A673 (cell line): Measurements from ENCODE around the gene FA2H. TPM values are rescaled to one million over a fixed set of nuclear protein-coding genes. Genes with fewer than 3 reads are reported as not detected.

ENCODE experiments used
- BruUV-seq: library from RNA; stranded (reverse); fragments of 400-500 nt; replicated peaks from 2 replicates; lab custom pipeline; 2021; lab: Mats Ljungman, UMichigan
- CTCF ChIA-PET: fragments of 300-600 bp; sonication (Branson Sonifier 250); formaldehyde crosslinking; loops from one replicate; lab custom pipeline; 2022; ENCODE audit warnings: antibody characterized with exemption; lab: Charles Lee
- POLR2A ChIA-PET: fragments of 300-600 bp; sonication (Branson Sonifier 250); formaldehyde crosslinking; loops from one replicate; lab custom pipeline; 2022; ENCODE audit warnings: antibody characterized with exemption; ENCODE audit not compliant: low non-redundant PET; lab: Charles Lee
- DNase-seq: peaks from one replicate; pipeline ENCODE4 v3.0.0-alpha.2; 2015; ENCODE audit warnings: low spot score
- H3K27ac ChIP-seq: fragments of 200-600 bp; sonication (generic); 2 replicates; pipeline ENCODE4 v1.5.1; 2016; ENCODE audit warnings: mixed run types, low read depth, mild to moderate bottlenecking, mixed read lengths, antibody characterized with exemption, low read length; ENCODE audit not compliant: poor library complexity, severe bottlenecking
- H3K27me3 ChIP-seq: fragments of 200-600 bp; sonication (generic); replicated peaks from 2 replicates; pipeline ENCODE4 v1.6.1; 2017; ENCODE audit warnings: mixed run types, low read depth, mild to moderate bottlenecking, mixed read lengths, antibody characterized with exemption, low read length; ENCODE audit not compliant: insufficient read depth, poor library complexity
- H3K36me3 ChIP-seq: fragments of 200-600 bp; sonication (generic); 2 replicates; pipeline ENCODE4 v1.6.1; 2016; ENCODE audit warnings: mixed run types, mild to moderate bottlenecking, mixed read lengths, antibody characterized with exemption, low read length; ENCODE audit not compliant: insufficient read depth, poor library complexity, severe bottlenecking
- H3K4me1 ChIP-seq: fragments of 200-600 bp; sonication (generic); 2 replicates; pipeline ENCODE4 v1.6.1; 2017; ENCODE audit warnings: mixed run types, mild to moderate bottlenecking, mixed read lengths, antibody characterized with exemption, low read length; ENCODE audit not compliant: insufficient read depth, poor library complexity, severe bottlenecking
- H3K4me3 ChIP-seq: fragments of 200-600 bp; sonication (generic); 2 replicates; pipeline ENCODE4 v1.5.1; 2016; ENCODE audit warnings: low read depth, mixed run types, mild to moderate bottlenecking, mixed read lengths, low read length; ENCODE audit not compliant: poor library complexity, severe bottlenecking
- H3K9me3 ChIP-seq: fragments of 200-600 bp; sonication (generic); 2 replicates; pipeline ENCODE4 v1.6.1; 2016; ENCODE audit warnings: mixed run types, low read depth, mild to moderate bottlenecking, mixed read lengths, antibody characterized with exemption, low read length; ENCODE audit not compliant: poor library complexity, severe bottlenecking
- EZH2 ChIP-seq: fragments of 200-600 bp; sonication (generic); IDR thresholded peaks from 2 replicates; pipeline ENCODE4 v1.6.1; 2017; ENCODE audit warnings: borderline replicate concordance, low read depth, mild to moderate bottlenecking, mixed read lengths, antibody characterized with exemption, low read length; ENCODE audit not compliant: poor library complexity, severe bottlenecking
- intact Hi-C: fragments of 100-400 bp; cut with micrococcal nuclease; formaldehyde crosslinking; loops from one replicate; pipeline ENCODE4 v1.10.0; 2022; ENCODE audit not compliant: unreplicated experiment
- total RNA-seq: library from RNA; stranded (reverse); gene quantifications from 2 replicates; pipeline ENCODE4 v1.2.3, GENCODE V29; 2021
- TF ChIP-seq, protein P1 (sequence below): fragments of 300-800, 200-600 bp; sonication (generic); conservative IDR thresholded peaks from 2 replicates; pipeline ENCODE4 v1.5.1; 2017; ENCODE audit warnings: low read depth, mild to moderate bottlenecking, antibody characterized with exemption, low read length, moderate library complexity, mixed read lengths

The FA2H gene
- total RNA-seq, 1 experiment from 2014 or later: not detected

DNA sequence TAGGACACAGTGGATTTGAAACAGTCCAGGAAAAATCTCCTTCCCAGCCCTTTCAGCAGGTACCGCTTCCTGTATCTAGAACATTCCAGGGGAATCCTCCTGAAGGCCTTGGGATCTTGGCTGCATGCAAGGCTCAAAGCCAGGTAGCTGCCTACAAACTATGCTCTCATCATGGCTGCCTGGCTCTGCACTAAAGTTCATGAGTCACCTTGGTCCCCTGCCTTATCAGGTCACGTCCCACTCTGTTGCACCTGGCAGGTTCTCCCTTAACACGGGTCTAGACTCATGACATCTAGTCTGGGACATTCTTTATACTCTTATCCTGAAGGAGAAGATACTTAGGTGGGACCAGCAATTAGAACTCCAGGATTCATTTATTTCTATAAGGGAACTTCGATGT, 15.8 kb downstream of the FA2H start:
- ChIA-PET POLR2A (no interaction called here), CTCF (no interaction called here)

DNA sequence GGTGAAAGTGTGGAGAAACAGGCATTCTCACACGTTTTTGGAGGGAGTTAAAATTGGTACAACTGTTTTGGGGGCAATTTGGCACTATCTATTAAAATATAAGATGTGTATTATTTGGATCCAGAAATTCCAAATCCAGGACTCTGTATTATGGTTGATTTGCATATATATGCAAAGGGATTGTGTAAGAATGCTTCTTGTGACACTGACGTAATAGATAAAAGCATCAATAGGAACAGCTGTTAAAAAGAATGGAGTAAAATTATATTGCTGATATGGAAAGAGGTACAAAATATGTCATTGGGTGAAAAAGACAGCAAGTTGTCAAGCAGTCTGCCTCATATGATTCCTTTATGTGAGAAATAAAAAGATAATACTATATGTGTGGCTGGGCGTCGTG, 17.3 kb downstream of the FA2H start:
- no peak for TF ChIP-seq EZH2
- TF ChIP-seq, protein P1, sequence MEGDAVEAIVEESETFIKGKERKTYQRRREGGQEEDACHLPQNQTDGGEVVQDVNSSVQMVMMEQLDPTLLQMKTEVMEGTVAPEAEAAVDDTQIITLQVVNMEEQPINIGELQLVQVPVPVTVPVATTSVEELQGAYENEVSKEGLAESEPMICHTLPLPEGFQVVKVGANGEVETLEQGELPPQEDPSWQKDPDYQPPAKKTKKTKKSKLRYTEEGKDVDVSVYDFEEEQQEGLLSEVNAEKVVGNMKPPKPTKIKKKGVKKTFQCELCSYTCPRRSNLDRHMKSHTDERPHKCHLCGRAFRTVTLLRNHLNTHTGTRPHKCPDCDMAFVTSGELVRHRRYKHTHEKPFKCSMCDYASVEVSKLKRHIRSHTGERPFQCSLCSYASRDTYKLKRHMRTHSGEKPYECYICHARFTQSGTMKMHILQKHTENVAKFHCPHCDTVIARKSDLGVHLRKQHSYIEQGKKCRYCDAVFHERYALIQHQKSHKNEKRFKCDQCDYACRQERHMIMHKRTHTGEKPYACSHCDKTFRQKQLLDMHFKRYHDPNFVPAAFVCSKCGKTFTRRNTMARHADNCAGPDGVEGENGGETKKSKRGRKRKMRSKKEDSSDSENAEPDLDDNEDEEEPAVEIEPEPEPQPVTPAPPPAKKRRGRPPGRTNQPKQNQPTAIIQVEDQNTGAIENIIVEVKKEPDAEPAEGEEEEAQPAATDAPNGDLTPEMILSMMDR: no peak
- H3K4me3 ChIP-seq: no peak overlapping the region
- no peak overlapping the region for H3K27ac ChIP-seq
- no peaks in the 10 kb centered on the region for H3K9me3 ChIP-seq
- no peak for DNase-seq
- ChIA-PET POLR2A (no interaction called here), CTCF (no interaction called here)
- no peaks in the 10 kb centered on the region for H3K36me3 ChIP-seq
- intact Hi-C loops: no loop called here
- no peaks in the 10 kb centered on the region for H3K4me1 ChIP-seq
- no peaks in the 10 kb centered on the region for H3K27me3 ChIP-seq
- BruUV-seq: no TSS peak

More for the DNA sequence above, 15.8 kb downstream of the FA2H start:
- no peaks in the 10 kb centered on the region for H3K9me3 ChIP-seq
- H3K4me3 ChIP-seq: no peak overlapping the region
- no peak for DNase-seq
- H3K27ac ChIP-seq: no peak overlapping the region
- BruUV-seq: no TSS peak
- no peaks in the 10 kb centered on the region for H3K4me1 ChIP-seq
- TF ChIP-seq EZH2: no peak
- TF ChIP-seq, protein P1: no peak
- no peaks in the 10 kb centered on the region for H3K36me3 ChIP-seq
- intact Hi-C loops: no loop called here
- no peaks in the 10 kb centered on the region for H3K27me3 ChIP-seq

DNA sequence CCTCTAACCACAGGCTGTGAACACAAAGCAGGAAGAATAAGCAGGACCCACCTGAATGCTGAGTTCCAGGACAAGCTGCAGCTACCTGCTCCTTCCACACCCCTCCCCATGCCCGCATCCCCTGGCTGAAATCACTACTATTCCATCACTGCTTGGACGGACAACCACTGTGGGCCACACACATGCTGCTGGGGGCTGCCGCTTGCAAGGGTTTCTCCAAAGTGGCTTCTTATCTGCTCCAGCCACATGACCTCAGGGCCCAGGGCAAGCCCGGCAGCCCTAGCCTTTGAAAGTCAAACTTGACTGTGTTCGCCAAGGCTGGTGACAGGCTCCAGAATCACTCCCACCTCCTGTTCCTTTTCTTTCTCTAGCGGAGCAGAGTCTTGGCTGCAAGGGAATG, 18.4 kb downstream of the FA2H start:
- H3K4me3 ChIP-seq: no peak overlapping the region
- BruUV-seq: no TSS peak
- H3K36me3 ChIP-seq: no peaks in the 10 kb centered on the region
- H3K9me3 ChIP-seq: no peaks in the 10 kb centered on the region
- ChIA-PET POLR2A (no interaction called here), CTCF (no interaction called here)
- DNase-seq: no peak
- TF ChIP-seq EZH2: no peak
- TF ChIP-seq, protein P1: no peak
- intact Hi-C loops: no loop called here
- H3K27ac ChIP-seq: no peak overlapping the region
- no peaks in the 10 kb centered on the region for H3K27me3 ChIP-seq
- no peaks in the 10 kb centered on the region for H3K4me1 ChIP-seq
